ENCODE measurements around the gene KSR2.

GRCh38 chr12:117750657-117751056 is 218.1 kb downstream of the KSR2 start:
- TF ChIP-seq MAX (IDR thresholded peaks at IDR 0.05; ENCODE audit: insufficient read depth, insufficient read length) (no peak), CTCF (IDR thresholded peaks at IDR 0.05; ENCODE audit: extremely low read depth in 1 of 2, insufficient read depth in 1 of 2, low read depth in 1 of 2, low read length in 2 of 2) (no peak), EZH2 (IDR thresholded peaks at IDR 0.05; ENCODE audit: borderline replicate concordance, low read depth, low read length, severe bottlenecking) (no peak), POLR2AphosphoS5 (IDR thresholded peaks at IDR 0.05; ENCODE audit: insufficient read depth, low read depth, low read length) (no peak), POLR2A (IDR thresholded peaks at IDR 0.05; ENCODE audit: low read depth, low read length) (no peak), FOS (IDR thresholded peaks at IDR 0.05; ENCODE audit: borderline replicate concordance, insufficient read depth, low read length) (no peak), MYC (IDR thresholded peaks at IDR 0.05; ENCODE audit: low read depth, low read length) (no peak)

All from endothelial cell of umbilical vein (primary cell).